Type B pancreatic cell (in vitro differentiated cells): ENCODE results near the gene SMAD6. TPM values are rescaled to one million over a fixed set of nuclear protein-coding genes. Genes with fewer than 3 reads are reported as not detected.
A peak's percentile ranks its signal among the peaks of the same experiment; 100 is the strongest.

Source experiments
- DNase-seq: peaks from one replicate; pipeline ENCODE4 v3.0.0; 2021; ENCODE audit warnings: mixed read lengths; ENCODE audit not compliant: unreplicated experiment; ENCODE audit errors: extremely low spot score
- H3K27ac Mint-ChIP-seq: 2 replicates; pipeline ENCODE4 v1.8.0; 2021; ENCODE audit warnings: mild to moderate bottlenecking, mixed read lengths
- H3K27me3 Mint-ChIP-seq: 2 replicates; pipeline ENCODE4 v1.8.0; 2021; ENCODE audit warnings: mixed read lengths
- H3K36me3 Mint-ChIP-seq: 2 replicates; pipeline ENCODE4 v1.8.0; 2021; ENCODE audit warnings: mixed read lengths
- H3K4me1 Mint-ChIP-seq: one replicate; pipeline ENCODE4 v1.8.0; 2021; ENCODE audit warnings: mixed read lengths; ENCODE audit not compliant: unreplicated experiment
- H3K4me3 Mint-ChIP-seq: 2 replicates; pipeline ENCODE4 v1.8.0; 2021; ENCODE audit warnings: mild to moderate bottlenecking, mixed read lengths
- H3K9me3 Mint-ChIP-seq: 2 replicates; pipeline ENCODE4 v1.8.0; 2021; ENCODE audit warnings: mixed read lengths
- CTCF ChIP-seq: fragments of 200-600 bp; sonication (generic); conservative IDR thresholded peaks from 2 replicates; pipeline ENCODE4 v1.5.0; 2021; ENCODE audit warnings: antibody characterized with exemption, mild to moderate bottlenecking
- total RNA-seq: library from RNA; stranded (reverse); gene quantifications from 2 replicates; pipeline ENCODE4 v1.2.1, GENCODE V29; 2021; ENCODE audit warnings: low replicate concordance

SMAD6 gene
- total RNA-seq, 1 donor from 2014 or later = 31.7 TPM

- no peak for TF ChIP-seq CTCF
- Mint-ChIP-seq H3K4me3 (peak overlapping the region; percentile 54), H3K27me3 (no peaks in the 10 kb centered on the region), H3K27ac (peak overlapping the region; percentile 89), H3K4me1 (peaks cover 68% of the 10 kb centered on the region), H3K9me3 (no peaks in the 10 kb centered on the region), H3K36me3 (no peaks in the 10 kb centered on the region)
- no peak for DNase-seq
These were observed 70.6 kb downstream of the SMAD6 start for GRCh38 chr15:66772604-66773128.

GRCh38 chr15:66773129-66773873 lies 71.3 kb downstream of the SMAD6 start:
- TF ChIP-seq CTCF = no peak
- no peak for DNase-seq
- Mint-ChIP-seq H3K4me1 (peaks cover 72% of the 10 kb centered on the region), H3K27me3 (no peaks in the 10 kb centered on the region), H3K36me3 (no peaks in the 10 kb centered on the region), H3K4me3 (peak overlapping the region; percentile 70), H3K27ac (peak overlapping the region; percentile 89), H3K9me3 (no peaks in the 10 kb centered on the region)

GRCh38 chr15:66774001-66774814 lies 72.2 kb downstream of the SMAD6 start:
- Mint-ChIP-seq H3K27me3 (no peaks in the 10 kb centered on the region), H3K9me3 (no peaks in the 10 kb centered on the region), H3K27ac (peak overlapping the region; percentile 89), H3K4me3 (no peak overlapping the region), H3K4me1 (peaks cover 66% of the 10 kb centered on the region), H3K36me3 (no peaks in the 10 kb centered on the region)
- peak; percentile 99 for TF ChIP-seq CTCF
- peak; percentile 88 for DNase-seq

GRCh38 chr15:66775127-66776105 lies 73.4 kb downstream of the SMAD6 start:
- H3K4me3 Mint-ChIP-seq = no peak overlapping the region
- peak overlapping the region; percentile 58 for H3K27ac Mint-ChIP-seq
- H3K9me3 Mint-ChIP-seq = no peaks in the 10 kb centered on the region
- H3K36me3 Mint-ChIP-seq = no peaks in the 10 kb centered on the region
- H3K4me1 Mint-ChIP-seq = peaks cover 61% of the 10 kb centered on the region
- no peaks in the 10 kb centered on the region for H3K27me3 Mint-ChIP-seq
- TF ChIP-seq CTCF = no peak
- DNase-seq = no peak

GRCh38 chr15:66777054-66777453 lies 75.0 kb downstream of the SMAD6 start:
- TF ChIP-seq CTCF = no peak
- no peak for DNase-seq
- peaks cover 48% of the 10 kb centered on the region for H3K4me1 Mint-ChIP-seq
- H3K27ac Mint-ChIP-seq = peak overlapping the region; percentile 64
- no peak overlapping the region for H3K4me3 Mint-ChIP-seq
- no peaks in the 10 kb centered on the region for H3K36me3 Mint-ChIP-seq
- no peaks in the 10 kb centered on the region for H3K9me3 Mint-ChIP-seq
- H3K27me3 Mint-ChIP-seq = no peaks in the 10 kb centered on the region
